NOMO-1 (cell line): ENCODE results near the gene CFAP97D2.
"Not testable (repeated sequence)": the region's sequence is repeated elsewhere in the genome, so short reads cannot be mapped to it uniquely, and the experiment has no call there.

ENCODE experiments used
- DNase-seq, 2 experiments: peaks; one replicate each; lab custom pipeline; 2025; ENCODE audit not compliant: unreplicated experiment in 2 of 2; lab: John Stamatoyannopoulos, UW

Gene CFAP97D2

DNA sequence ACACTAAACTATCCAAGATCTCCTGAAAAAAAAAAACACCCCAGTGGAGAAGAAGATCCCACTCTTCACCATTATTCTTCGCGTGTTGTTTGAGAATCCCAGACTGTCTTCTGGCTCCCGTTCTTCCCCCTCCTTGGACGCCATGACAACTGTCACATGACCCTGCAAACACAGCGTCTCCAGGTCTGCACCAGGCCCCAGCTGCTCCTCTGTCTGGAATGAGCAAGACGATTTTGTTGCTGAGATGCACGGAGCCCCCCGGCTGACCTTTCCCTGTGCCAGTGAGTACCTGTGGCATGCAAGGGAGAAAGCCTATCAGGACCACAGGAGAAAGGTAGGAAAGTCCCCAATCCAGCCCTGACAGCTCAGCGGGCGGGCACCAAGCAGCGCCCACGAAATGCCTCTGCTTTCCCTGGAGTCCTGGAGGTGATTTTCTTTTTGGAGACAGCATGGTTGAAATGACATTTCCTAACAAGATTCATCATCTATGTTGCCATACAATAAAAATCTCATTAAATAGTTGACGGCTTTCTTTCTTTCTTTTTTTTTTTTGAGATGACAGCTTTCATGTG is at the start of gene CFAP97D2:
Gene CFAP97D2, plus strand, starts transcription at position 171 of the 572 bp plus-strand sequence. Its CDS starts 74 bp downstream, at position 245.
- DNase-seq: no peak

DNA sequence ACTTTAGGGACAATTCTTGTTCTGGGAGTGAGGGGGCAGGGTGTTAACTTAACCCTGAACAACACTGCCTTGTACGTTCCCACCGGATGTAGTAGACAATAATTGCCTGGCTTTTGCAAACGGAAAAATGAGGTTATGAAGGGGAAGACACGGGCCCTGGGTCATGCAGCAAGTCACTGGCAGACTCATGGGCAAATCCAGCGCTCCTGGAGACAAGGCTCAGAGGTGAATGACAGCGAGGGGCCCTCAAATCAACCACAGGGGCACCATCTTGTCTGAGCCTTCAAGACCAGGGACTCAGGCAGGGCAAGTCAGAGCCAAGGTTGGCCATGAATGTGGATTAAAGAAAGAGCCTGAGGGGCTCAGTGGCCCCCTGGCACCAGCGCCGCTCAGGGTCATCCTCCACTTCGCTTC is 49.4 kb upstream of the CFAP97D2 start:
- peak; percentile 18 to 37 for DNase-seq

DNA sequence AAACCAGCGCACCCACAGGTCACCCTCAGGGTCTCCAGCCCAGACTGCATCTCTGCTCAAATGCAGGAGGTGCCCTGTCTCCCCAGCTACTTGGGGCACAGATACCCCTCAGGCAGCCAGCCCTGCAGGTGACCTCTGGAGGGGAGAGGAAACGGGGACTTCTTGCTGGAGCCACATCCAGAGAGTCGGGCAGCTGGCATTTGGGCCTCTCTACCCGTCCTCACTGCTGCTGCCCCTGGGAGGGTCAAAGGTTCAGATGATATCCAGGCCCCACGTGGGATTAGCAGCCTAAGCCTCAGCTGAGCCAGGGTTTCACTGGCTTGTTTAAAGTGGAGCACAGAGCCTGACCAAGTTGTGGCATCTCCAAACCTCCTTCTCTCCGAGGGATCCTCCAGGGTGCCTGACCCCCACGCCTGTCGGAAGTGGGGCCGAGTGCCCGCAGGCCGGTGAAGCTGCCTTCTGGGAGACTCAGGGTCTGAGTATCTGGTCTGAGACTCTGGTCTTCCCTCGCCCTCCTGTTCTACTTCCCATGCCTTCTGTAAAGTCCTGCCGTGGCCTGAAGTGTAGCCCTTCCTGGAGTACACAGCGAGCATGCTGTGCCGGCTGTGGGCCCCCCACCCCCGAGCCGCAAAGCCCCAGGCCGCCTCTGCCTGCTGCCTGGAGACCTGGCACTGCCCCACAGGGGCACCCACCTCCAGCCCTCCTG is 48.8 kb upstream of the CFAP97D2 start:
- DNase-seq: no peak

DNA sequence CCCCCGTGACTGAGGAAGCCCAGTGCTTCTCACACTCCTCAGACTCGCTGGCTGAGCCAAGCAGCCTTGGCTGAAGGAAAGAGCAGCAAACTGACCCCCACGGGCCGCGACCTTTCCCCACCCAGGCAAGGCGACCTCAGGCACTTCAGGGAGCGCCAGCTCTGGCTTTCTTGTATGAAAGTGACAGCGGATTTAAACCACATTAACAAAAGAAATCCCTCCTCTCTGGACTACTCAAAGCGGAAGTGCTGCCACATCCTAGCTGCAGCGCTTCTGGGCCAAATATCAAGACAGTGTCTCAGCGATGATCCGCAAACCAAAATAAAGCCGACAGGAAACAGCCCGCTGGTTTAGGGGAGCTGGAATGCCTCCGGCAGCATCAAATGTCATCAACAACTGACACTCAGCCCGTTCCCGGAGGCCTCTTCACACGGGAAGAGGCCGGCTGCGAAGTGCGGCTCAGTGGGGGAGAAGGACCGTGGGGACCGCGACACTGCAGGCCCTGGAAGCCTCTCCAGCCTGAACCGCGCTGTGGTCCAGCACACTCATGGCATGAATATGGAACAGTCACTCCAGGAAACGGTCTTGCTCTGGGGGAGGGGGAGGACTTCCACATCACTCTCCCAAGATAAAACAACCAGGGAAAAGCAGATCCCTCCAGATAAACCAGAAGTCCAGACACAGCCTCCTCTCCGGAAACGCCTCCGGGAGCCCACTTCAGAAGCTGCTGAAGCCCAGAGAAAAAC is 48.0 kb upstream of the CFAP97D2 start:
- DNase-seq: peak; percentile 42 to 72

DNA sequence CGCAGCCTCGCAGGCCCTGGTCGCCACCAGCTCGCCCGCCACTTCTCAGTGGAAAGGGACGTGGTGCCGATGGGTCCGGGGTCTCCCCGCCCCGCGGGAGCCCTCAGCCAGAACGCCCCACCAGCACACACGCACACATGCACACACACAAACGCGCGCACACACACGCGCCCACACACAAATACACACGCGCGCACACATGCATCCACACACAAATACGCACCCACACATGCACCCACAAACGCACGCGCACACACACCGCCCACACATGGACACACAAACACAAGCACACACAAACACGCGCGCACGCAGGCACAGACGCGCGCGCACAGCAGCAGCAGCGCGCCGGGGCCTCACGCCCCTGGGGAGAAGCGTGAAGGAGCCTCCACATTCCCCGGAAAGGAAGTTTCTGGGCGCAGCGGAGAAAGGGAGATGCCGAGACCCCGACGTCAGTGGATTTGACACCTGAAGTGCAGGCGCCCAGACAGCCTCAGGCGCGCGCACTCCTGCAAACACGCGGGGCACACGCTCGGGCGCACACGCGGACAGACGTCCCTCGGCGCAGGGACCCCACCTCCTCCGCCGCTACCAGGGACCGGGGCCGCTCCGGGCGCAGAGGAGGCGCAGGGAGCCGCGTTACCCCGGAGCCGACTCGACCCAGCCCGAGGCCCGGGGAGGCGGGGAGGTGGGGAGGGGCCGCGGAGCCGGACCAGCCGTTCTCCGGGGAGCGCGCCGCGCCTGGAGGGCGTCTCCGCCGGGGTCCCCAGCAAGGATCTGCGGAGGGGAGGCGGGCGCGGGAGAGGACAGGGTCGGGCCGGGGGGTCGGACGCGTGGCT is 47.3 kb upstream of the CFAP97D2 start:
- DNase-seq: peak in 1 of 2 experiments; percentile 17

DNA sequence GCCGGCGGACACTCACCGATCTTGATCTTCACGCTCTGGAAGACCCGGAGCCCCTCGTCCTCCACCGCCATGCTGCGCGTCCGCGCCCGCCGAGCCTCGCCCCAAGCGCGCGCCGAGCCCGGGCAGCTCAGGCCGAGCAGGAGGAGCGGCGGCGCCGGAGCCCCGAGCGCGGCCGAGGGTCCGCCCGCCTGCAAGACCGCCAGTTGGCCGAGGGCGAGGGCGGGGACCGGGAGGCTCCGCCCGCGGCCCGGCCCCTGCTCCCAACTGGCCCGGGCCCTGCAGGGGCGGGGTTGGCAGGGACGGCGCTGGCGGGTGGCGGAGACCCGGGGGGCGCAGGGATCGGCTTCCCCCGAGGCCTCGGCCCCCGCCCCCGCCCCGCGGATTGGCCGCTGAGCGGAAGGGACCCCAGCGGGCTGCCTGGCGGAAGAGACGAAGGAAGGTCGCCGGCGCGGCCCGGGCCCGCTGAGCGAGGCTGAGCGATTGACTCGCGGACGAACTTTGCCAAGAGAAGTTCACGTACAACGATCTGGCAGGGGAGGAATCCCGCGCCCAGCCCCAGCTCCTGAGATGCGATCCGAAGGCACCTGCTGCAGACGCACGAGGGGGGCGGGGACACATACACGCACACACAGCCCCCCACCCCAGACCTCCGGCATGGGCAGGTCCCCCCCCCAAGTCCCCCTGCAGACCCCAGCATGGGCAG is 46.5 kb upstream of the CFAP97D2 start, which contains the start of gene RASA3:
Gene RASA3, minus strand, starts transcription at position 205 of the 703 bp plus-strand sequence. Its CDS starts 134 bp downstream, at position 71.
- peak; percentile 80 to 88 for DNase-seq

DNA sequence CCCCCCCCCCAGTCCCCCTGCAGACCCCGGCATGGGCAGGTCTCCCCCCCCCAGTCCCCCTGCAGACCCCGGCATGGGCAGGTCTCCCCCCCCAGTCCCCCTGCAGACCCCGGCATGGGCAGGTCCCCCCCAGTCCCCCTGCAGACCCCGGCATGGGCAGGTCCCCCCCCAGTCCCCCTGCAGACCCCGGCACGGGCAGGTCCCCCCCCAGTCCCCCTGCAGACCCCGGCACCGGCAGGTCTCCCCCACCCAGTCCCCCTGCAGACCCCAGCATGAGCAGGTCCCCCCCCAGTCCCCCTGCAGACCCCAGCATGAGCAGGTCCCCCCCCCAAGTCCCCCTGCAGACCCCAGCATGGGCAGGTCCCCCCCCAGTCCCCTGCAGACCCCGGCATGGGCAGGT is 45.9 kb upstream of the CFAP97D2 start:
- not testable (repeated sequence) for DNase-seq

DNA sequence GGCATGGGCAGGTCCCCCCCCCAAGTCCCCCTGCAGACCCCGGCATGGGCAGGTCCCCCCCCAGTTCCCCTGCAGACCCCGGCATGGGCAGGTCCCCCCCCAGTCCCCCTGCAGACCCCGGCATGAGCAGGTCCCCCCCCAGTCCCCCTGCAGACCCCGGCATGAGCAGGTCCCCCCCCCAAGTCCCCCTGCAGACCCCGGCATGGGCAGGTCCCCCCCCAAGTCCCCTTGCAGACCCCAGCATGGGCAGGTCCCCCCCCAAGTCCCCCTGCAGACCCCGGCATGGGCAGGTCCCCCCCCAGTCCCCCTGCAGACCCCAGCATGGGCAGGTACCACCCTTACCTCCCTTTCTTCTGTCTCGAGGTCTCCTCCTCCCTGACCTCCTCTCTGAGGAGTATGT is 45.5 kb upstream of the CFAP97D2 start:
- not testable (repeated sequence) for DNase-seq

DNA sequence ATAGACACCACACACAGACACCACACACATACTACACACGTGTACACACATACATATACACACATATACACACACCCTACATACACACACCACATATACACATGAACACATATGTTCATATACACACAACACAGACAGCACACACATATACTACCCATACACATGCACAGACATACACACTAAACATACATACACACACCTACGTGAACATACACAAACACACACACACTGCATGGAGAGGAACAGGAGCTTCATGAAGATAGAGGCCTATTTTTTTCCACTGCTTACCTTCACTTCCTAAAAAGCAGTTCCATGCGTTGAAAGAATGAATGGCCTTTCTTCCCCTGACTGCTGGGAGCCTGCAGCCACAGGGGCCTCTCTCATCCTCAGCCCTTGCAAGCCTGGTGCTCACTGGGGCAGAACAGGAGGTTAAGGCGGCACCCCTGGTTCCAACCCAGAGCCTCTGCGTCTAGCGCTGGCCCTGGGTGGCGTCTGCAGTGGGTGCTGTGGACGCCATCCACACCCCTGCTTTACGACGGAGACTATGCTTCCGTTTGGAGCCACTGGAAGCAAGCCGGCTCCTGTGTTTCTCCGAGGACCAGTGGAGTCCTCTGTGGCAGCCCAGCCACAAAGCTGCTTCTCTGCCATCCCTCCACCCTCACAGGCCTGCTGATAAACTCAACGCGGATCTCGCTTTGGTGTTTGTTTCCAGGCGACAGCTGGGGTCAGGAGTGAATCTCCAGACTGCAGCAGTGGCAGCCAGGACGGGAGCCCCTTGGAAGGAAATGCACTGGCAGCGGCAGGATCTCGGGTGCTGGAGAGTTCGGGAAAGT is 44.7 kb upstream of the CFAP97D2 start:
- peak in 1 of 2 experiments; percentile 41 for DNase-seq

DNA sequence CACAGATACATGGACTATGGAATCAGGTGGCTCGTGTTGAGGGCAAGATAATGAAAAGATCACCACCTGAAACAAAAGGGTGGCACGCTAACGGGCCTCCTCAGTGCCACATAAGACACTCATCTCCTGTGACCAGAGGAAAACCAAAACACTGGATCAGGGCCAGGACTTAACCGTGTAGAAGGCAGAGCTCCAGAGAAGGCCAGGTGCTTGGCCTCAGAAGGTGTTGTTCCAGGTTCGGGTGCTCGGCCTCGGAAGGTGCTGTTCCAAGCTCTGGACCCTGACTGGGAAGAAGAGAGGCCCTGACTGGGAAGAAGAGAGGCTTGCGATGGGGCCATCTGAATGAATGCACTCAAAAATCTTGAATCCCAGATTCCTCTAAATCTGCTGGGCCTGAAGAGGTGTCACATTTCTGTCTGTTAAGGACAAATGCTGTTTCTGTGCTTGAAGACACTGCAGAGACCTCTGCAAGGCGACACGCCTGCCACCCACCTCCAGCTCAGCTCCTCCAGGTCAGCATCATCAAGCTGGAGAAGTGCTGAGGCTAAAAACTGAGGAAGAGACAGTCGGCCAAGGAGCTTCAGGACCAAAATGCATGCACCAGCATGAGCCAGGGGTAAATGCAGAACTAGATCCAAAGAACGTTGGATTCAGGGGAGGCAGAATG is 44.0 kb upstream of the CFAP97D2 start:
- DNase-seq: no peak

DNA sequence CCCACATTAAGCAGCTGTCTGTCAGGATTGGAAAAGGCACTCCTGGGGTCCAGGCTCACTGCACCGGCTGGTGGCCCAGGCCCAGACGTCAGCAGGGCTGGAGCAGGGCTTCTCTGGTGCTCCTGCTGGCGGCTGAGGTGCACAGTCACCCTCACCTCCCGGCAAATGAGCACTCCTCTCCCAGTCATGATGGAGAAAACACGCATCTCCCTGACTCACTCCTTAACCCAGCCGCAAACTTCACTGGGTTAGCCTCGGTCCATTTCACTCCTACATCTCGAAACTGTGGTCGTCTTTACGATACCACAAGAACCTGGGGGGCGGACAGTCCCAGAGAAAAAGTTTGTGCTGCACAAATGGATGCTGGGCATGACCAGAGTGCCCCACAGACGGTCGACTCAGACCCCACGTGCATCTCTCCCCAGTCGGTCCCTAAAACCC is 43.3 kb upstream of the CFAP97D2 start:
- no peak for DNase-seq

DNA sequence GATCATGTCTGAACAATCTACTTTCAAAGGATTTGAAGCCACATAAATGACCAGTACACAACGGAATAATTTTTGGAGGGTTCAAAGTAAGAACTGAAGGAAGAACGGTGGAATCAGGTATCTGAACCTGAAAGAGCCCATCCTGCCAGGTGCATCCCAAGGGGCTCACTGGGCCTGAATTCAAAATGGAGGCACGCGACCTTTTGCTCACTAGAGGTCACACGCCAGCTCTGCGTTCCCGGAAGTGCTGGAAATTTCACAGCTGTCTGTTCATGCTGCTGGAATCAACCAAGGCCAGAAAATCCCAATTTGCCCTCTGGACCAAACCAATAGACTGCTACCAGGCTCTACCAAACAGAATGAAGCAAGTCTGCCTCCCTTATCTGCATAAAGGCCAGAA is 42.5 kb upstream of the CFAP97D2 start:
- no peak for DNase-seq

DNA sequence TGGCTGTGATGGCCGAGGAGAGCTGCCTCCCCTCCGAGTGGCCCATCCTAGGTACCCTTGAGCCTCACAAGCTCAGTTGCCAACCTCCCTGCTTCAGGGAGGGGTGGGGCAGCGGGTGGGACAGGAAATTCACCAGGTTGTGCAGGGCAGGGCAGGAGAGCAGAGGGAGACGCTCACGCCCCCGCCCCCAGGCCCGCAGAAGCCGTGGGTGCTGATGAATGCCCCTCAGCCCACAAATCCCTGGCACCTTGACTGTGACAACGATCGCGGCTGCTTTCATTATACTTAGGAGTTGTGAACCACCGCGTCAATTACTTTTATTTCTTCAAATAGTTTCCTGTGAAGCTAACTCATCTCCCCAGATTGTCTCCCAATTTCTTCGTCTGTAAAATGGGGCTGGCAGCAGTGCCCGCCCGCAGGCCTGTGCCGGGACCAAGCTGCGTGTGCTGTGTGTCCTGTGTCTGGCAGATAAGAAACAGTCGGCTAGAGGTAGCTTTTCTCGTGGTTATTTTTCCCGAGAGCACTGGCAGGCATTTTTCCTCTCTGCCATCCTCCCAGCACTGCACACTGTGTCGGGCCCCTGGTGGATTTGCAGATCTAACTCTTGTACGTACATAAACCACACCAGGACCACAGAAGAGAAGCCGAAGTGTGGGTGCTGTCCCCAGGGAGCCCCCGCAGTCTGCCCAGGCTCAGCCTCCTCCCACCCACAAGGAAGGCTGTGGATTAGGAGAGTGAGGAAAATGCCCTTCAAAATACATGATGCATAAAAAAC is 38.7 kb upstream of the CFAP97D2 start:
- DNase-seq: no peak

DNA sequence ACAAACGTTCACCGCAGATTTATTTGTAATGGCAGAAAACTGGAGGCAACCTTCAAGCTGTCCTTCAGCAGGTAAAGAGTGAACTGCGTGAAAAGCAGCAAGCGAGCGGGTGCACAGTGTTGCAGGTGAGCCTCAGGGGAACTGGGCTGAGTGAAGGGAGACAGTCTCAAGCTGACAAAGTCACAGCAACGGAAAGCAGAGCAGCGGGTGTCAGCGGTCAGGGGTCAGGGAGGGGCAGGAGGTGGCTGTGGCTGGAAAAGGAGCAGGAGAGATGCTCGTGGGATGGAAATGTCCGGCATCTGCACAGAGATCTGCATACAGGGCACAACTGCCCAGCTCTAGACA is 38.2 kb upstream of the CFAP97D2 start:
- no peak for DNase-seq

DNA sequence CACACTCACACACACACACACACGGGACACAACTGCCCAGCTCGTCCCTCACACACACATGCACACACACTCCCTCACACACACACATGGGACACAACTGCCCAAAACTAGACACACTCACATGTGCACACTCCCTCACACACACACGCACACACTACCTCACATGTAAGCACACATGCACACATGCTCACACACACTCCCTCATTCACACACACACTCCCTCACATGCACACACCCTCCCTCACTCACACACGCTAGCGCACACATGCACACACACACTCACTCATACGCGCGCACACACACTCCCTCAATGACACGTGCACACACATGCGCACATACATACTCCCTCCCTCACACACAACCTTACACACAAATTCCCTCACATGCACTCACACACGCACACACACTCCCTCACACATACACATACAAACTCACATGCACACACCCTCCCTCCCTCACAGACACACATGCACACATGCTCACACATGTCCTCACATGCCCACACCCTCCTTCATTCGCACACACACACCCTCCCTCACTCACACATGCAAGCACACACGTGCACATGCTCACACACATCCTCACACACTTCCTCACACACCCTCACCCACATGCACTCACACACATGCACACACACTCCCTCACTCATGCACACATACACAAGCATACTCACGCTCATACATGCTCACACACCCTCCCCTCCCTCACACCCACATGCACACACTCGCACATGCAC is 37.6 kb upstream of the CFAP97D2 start:
- no peak for DNase-seq

DNA sequence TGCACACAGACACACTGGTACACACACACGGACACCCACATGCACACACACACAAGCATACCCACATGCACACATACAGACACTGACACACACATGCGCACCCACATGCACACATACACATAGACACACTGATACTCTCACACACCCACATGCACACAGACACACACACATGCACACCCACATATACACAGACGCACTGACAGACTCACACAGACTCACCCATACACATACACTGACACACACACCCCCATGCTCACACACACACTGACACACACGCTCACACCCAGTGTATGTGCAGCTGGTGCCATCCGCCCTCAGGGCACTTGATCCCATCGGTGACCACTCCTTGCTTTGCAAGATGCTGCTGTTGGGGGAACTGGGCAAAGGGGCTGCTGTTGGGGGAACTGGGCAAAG is 36.9 kb upstream of the CFAP97D2 start:
- no peak for DNase-seq
